ENCODE data around the gene RGS6. TPM values are rescaled to one million over a fixed set of nuclear protein-coding genes. Genes with fewer than 3 reads are reported as not detected.

RGS6 gene
- total RNA-seq, 1 donor from 2014 or later = 2.4 TPM

DNA sequence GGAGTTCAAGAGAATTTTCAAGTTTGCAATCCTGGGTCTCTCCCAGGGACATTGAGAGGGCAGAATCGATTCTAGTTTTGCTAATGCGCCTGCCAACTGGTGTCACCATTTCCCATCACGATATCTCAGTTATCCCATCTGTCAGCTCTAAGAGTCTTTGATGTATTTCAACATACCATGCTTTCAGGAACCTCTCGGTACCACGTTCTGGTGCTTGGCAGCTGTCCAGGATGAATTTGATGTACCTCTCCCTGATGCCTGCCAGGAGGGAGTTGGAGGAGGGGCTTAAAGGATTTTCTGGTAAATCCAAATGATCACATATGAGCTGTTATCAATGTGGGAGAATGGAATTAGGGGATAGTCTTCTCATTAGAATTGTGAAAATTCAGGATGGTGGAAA, 332.5 kb downstream of the RGS6 start:
- no peak for DNase-seq (ENCODE audit: low spot score)
- peaks cover 3% of the 10 kb centered on the region for H3K27me3 Mint-ChIP-seq (ENCODE audit: insufficient read depth)
- peaks cover 3% of the 10 kb centered on the region for H3K9me3 Mint-ChIP-seq
- no peaks in the 10 kb centered on the region for H3K36me3 Mint-ChIP-seq (ENCODE audit: low read depth)
- H3K4me3 Mint-ChIP-seq = no peak overlapping the region
- H3K4me1 Mint-ChIP-seq (ENCODE audit: low read depth) = no peaks in the 10 kb centered on the region
- intact Hi-C loops (cut with micrococcal nuclease) = no loop called here
- H3K27ac Mint-ChIP-seq = no peak overlapping the region

DNA sequence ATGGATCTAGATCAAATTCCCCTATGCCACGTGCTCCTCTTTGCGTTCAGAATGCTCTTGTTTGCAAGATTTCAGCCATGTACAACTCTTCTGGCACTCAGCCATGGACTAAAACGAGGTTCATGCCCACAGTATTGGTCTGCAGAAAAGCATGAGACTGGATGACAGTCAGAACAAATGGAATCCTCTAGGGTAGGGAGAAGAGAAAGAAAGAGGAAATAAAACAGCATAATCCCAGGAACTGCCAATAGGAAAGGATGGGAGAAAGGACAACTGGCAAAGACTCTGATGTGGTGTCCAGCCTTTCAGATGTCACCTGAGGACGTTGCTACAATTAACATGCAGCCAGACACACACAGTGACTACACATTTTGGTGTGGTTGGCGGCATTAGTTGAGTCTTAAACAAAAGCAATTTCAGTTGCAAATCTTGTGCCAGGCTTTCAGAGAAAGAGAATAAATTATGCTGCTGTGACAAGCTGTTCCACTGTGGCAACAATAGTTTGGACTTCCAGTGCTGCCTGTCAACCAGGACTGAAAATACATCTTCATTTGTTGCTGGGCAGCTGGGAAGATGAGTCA, 338.0 kb downstream of the RGS6 start:
- no peaks in the 10 kb centered on the region for H3K4me1 Mint-ChIP-seq (ENCODE audit: low read depth)
- intact Hi-C loops (cut with micrococcal nuclease) = no loop called here
- DNase-seq (ENCODE audit: low spot score) = no peak
- H3K9me3 Mint-ChIP-seq = no peaks in the 10 kb centered on the region
- H3K27me3 Mint-ChIP-seq (ENCODE audit: insufficient read depth) = peaks cover 2% of the 10 kb centered on the region
- H3K27ac Mint-ChIP-seq = no peak overlapping the region
- H3K4me3 Mint-ChIP-seq = no peak overlapping the region
- no peaks in the 10 kb centered on the region for H3K36me3 Mint-ChIP-seq (ENCODE audit: low read depth)

DNA sequence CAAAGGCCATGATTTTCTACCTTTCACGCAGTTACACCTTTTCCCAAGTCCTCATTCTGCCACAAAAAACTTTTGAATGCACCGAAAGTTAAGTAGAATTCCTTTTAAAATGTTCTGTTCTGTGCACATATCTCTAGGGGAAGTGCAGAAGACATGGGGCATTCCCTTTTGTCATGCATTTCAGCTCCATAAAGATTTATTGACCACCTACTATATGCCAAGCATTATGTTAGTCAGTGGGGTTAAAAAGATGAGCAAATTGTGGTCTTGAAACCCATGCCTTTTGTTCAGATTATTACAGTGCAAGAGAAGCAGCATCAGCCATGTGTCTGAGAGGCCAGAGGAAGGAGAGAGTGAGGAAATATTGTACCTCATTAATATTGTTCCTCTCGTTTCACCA, 338.5 kb downstream of the RGS6 start:
- H3K4me3 Mint-ChIP-seq = no peak overlapping the region
- DNase-seq (ENCODE audit: low spot score) = no peak
- H3K27ac Mint-ChIP-seq = no peak overlapping the region
- H3K4me1 Mint-ChIP-seq (ENCODE audit: low read depth) = no peaks in the 10 kb centered on the region
- intact Hi-C loops (cut with micrococcal nuclease) = no loop called here
- peaks cover 2% of the 10 kb centered on the region for H3K27me3 Mint-ChIP-seq (ENCODE audit: insufficient read depth)
- H3K36me3 Mint-ChIP-seq (ENCODE audit: low read depth) = no peaks in the 10 kb centered on the region
- no peaks in the 10 kb centered on the region for H3K9me3 Mint-ChIP-seq

DNA sequence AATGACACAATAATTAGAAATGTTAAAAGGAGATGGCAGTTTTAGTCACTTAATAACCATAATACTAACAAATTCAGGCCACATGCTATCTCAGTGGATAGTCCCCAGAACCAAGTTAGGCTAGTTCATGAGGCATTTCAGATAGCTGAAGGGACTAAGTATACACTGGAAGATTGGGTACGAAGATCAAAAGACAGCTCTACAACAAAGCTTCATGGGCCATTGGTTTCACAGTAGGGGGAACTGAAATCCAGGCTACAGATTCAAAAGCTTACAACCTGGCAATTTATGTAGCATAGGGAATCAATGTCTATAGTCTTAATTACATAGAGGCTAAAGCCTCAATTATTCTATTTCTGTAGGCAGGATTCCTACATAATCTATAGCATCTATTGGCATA, 343.0 kb downstream of the RGS6 start:
- Mint-ChIP-seq H3K27ac (no peak overlapping the region), H3K4me1 (ENCODE audit: low read depth) (no peaks in the 10 kb centered on the region), H3K27me3 (ENCODE audit: insufficient read depth) (peaks cover 2% of the 10 kb centered on the region), H3K36me3 (ENCODE audit: low read depth) (no peaks in the 10 kb centered on the region), H3K4me3 (no peak overlapping the region), H3K9me3 (no peaks in the 10 kb centered on the region)
- DNase-seq (ENCODE audit: low spot score) = no peak
- intact Hi-C loops (cut with micrococcal nuclease) = no loop called here

DNA sequence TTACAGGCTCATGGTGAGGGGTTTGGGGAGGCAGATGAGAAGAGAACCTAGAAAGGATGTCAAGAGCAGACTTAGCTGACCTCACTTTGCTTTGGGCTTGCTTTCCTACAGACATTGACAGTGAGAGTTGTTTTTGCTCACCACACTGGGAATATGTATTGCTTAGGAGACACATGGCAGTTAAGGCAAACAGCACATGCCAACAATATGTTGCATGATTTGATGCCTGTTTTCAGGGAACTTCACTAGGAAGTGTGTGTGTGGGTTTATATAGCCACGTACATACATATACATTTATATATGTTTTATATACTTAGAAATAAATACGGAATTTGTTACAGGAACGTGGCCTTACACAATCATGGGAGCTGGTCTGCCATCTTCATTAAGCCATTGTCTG, 346.1 kb downstream of the RGS6 start:
- H3K27ac Mint-ChIP-seq = no peak overlapping the region
- intact Hi-C loops (cut with micrococcal nuclease) = no loop called here
- H3K27me3 Mint-ChIP-seq (ENCODE audit: insufficient read depth) = no peaks in the 10 kb centered on the region

DNA sequence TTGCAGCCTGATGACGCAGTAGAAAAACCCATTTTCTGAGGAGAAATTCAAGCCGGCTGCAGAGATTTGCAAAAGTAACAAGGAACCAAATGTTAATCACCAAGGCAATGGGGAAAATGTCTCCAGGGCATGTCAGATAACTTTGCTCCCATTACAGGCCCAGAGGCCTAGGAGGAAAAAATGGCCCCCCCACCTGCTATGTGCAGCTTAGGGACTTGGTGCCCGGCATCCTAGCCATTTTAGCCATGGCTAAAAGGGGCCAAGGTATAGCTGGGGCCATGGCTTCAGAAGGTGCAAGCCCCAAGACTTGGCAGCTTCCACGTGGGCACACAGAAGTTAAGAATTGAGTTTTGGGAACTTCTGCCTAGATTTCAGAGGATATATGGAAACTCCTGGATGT, 351.9 kb downstream of the RGS6 start:
- no peaks in the 10 kb centered on the region for H3K27me3 Mint-ChIP-seq (ENCODE audit: insufficient read depth)
- H3K9me3 Mint-ChIP-seq = peaks cover 36% of the 10 kb centered on the region
- DNase-seq (ENCODE audit: low spot score) = no peak
- peaks cover 2% of the 10 kb centered on the region for H3K36me3 Mint-ChIP-seq (ENCODE audit: low read depth)
- H3K4me1 Mint-ChIP-seq (ENCODE audit: low read depth) = no peaks in the 10 kb centered on the region
- no peak overlapping the region for H3K27ac Mint-ChIP-seq
- H3K4me3 Mint-ChIP-seq = no peak overlapping the region
- intact Hi-C loops (cut with micrococcal nuclease) = no loop called here

More for the DNA sequence above, 346.1 kb downstream of the RGS6 start:
- Mint-ChIP-seq H3K9me3 (peaks cover 10% of the 10 kb centered on the region), H3K4me3 (no peak overlapping the region), H3K36me3 (ENCODE audit: low read depth) (no peaks in the 10 kb centered on the region), H3K4me1 (ENCODE audit: low read depth) (no peaks in the 10 kb centered on the region)
- no peak for DNase-seq (ENCODE audit: low spot score)

DNA sequence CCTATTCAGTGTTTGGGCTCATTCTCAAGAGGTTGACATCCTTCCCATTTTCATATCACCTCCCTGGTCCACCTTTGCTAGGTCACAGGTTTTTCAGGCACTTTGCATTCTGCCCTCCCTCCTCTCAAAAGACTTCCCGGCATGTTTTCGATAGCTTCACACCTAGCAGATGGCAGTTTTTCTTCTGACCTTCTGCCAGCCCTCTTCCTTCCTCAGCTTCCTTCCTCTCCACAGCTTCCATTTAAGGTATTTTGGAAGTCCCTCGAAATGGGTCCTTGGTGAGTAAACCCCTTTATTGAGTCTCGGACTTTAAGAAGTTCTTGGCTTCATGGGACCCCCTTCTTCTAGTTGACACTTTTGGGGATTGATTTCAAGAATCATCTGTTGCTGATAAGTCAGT, 358.0 kb downstream of the RGS6 start:
- Mint-ChIP-seq H3K36me3 (ENCODE audit: low read depth) (peaks cover 2% of the 10 kb centered on the region), H3K27me3 (ENCODE audit: insufficient read depth) (peaks cover 7% of the 10 kb centered on the region)
- intact Hi-C loops (cut with micrococcal nuclease) = loop anchor here (5.0 kb wide), 1 partner anchor 132 kb away; no protein-coding TSS in a partner anchor

DNA sequence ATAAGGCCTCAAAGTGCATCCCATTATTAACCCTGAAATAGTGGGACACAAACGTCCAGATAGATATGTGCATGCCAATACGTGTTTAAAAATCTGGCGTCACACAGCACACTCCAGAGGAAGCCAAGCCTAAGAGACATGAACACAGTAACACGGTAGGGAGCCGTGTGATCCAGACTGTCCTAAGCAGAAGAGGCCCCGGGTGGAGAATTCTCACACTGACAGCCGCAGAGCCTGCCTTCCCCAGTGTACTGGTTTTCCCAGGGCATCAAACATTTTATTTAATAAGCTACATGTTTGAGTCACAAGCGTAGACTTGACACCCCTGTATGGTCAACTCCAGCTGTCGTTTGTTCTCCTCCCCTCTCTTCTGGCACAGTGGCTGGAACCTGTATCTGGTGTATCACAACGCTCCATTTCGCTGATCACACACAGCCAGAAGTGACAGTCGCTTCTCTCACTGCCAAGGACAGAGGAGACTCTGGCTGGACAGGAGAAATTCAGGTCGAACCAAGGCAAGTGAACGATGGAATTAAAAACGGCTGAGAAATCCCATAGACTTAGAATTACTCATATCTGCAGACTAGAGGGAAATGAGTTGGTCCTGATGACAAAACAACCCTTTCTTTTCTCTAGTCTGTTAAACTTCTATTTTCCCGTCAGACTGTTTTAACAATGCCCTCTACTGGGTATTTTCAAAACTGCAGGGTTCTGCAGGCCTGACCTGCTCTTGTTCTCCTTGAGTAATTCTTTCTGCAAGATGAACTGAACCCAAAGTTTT, 359.9 kb downstream of the RGS6 start:
- no peak for DNase-seq (ENCODE audit: low spot score)
- intact Hi-C loops (cut with micrococcal nuclease) = loop anchor here (1.0 to 5.0 kb wide), 4 partner anchors 130 to 359 kb away; partner anchors contain the start of gene RGS6
- Mint-ChIP-seq H3K4me1 (ENCODE audit: low read depth) (no peaks in the 10 kb centered on the region), H3K27me3 (ENCODE audit: insufficient read depth) (peaks cover 8% of the 10 kb centered on the region), H3K4me3 (no peak overlapping the region), H3K9me3 (no peaks in the 10 kb centered on the region), H3K27ac (no peak overlapping the region), H3K36me3 (ENCODE audit: low read depth) (no peaks in the 10 kb centered on the region)

More for the DNA sequence above, 358.0 kb downstream of the RGS6 start:
- Mint-ChIP-seq H3K27ac (no peak overlapping the region), H3K9me3 (peaks cover 12% of the 10 kb centered on the region), H3K4me3 (no peak overlapping the region), H3K4me1 (ENCODE audit: low read depth) (no peaks in the 10 kb centered on the region)
- no peak for DNase-seq (ENCODE audit: low spot score)

DNA sequence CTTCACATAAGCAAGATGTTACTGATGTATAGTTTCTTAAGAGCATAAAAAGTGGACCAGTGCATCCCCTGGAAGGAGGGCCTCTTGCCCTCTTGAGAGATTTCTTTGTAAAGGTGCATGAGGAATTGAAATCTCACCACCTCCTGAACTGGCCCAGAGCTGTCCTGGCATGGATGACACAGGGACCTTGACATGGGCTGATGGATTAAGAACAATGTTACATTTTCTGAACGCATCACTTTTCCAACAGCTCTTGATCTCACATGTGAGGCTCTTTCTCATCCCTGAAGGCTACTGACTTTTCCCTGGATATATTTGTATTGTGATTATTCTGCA, 360.4 kb downstream of the RGS6 start:
- intact Hi-C loops (cut with micrococcal nuclease) = loop anchor here (1.0 to 5.0 kb wide), 4 partner anchors 130 to 360 kb away; partner anchors contain the start of gene RGS6
- Mint-ChIP-seq H3K36me3 (ENCODE audit: low read depth) (no peaks in the 10 kb centered on the region), H3K9me3 (no peaks in the 10 kb centered on the region), H3K27ac (no peak overlapping the region), H3K4me1 (ENCODE audit: low read depth) (no peaks in the 10 kb centered on the region), H3K4me3 (no peak overlapping the region), H3K27me3 (ENCODE audit: insufficient read depth) (peaks cover 8% of the 10 kb centered on the region)
- no peak for DNase-seq (ENCODE audit: low spot score)

DNA sequence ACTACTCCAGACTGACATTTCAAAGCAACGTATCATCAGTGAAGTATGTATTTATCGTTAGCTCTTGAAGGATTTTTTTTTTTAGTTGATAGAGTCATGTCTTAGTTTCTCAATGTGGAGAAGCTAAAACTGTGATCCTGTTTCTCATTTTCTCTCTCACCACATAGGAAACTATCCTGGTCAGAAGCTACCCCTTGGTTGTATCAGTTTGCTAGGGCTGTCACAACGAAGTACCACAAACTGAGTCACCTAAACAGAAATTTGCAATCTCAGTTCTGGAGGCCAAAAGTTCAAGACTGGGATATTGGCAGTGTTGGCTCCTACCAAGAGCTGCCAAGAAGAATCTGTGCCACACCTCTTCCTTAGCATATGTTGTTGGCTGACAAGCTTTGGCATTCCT, 369.1 kb downstream of the RGS6 start:
- Mint-ChIP-seq H3K4me1 (ENCODE audit: low read depth) (no peaks in the 10 kb centered on the region), H3K9me3 (peaks cover 12% of the 10 kb centered on the region), H3K36me3 (ENCODE audit: low read depth) (no peaks in the 10 kb centered on the region), H3K4me3 (no peak overlapping the region), H3K27me3 (ENCODE audit: insufficient read depth) (peaks cover 15% of the 10 kb centered on the region), H3K27ac (no peak overlapping the region)
- intact Hi-C loops (cut with micrococcal nuclease) = no loop called here
- DNase-seq (ENCODE audit: low spot score) = no peak

DNA sequence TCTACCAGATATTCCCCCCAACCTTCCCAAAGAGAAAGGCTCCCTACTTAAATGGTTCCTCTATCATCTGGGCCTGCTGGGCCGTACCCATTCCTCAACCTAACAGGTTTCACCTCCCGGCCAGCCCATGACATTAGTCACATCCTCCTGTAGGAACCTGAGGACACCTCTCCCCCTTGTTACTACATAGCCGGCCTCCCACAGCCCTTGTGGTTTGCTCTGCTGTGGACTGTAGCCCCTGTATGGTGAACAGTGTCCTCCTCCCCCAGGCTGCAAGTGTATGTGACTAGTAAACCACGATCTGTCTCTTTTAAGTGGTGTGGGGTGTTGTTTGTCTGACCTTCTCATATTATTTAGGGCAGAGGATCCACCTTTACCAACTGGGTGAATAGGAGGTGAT, 371.7 kb downstream of the RGS6 start:
- Mint-ChIP-seq H3K27me3 (ENCODE audit: insufficient read depth) (peaks cover 21% of the 10 kb centered on the region), H3K27ac (no peak overlapping the region), H3K9me3 (peaks cover 12% of the 10 kb centered on the region), H3K36me3 (ENCODE audit: low read depth) (no peaks in the 10 kb centered on the region), H3K4me3 (no peak overlapping the region), H3K4me1 (ENCODE audit: low read depth) (no peaks in the 10 kb centered on the region)
- intact Hi-C loops (cut with micrococcal nuclease) = no loop called here
- DNase-seq (ENCODE audit: low spot score) = no peak

DNA sequence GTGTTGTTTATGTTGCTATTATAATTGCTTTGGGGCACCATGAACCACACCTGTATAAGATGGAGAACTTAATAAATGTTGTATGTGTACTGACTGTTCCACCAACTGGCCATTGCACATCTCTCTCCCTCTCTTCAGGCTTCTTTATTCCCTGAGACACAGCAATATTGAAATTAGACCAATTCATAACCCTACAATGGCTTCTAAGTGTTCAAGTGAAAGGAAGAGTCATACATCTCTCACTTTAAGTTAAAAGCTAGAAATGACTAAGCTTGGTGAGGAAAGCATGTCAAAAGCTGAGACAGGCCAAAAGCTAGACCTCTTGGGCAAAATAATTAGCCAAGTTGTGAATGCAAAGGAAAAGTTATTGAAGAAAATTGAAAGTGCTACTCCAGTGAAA, 373.3 kb downstream of the RGS6 start:
- no peak overlapping the region for H3K27ac Mint-ChIP-seq
- no peaks in the 10 kb centered on the region for H3K4me1 Mint-ChIP-seq (ENCODE audit: low read depth)
- DNase-seq (ENCODE audit: low spot score) = no peak
- H3K4me3 Mint-ChIP-seq = no peak overlapping the region
- H3K27me3 Mint-ChIP-seq (ENCODE audit: insufficient read depth) = peaks cover 24% of the 10 kb centered on the region
- intact Hi-C loops (cut with micrococcal nuclease) = no loop called here
- H3K9me3 Mint-ChIP-seq = peaks cover 12% of the 10 kb centered on the region
- no peaks in the 10 kb centered on the region for H3K36me3 Mint-ChIP-seq (ENCODE audit: low read depth)

DNA sequence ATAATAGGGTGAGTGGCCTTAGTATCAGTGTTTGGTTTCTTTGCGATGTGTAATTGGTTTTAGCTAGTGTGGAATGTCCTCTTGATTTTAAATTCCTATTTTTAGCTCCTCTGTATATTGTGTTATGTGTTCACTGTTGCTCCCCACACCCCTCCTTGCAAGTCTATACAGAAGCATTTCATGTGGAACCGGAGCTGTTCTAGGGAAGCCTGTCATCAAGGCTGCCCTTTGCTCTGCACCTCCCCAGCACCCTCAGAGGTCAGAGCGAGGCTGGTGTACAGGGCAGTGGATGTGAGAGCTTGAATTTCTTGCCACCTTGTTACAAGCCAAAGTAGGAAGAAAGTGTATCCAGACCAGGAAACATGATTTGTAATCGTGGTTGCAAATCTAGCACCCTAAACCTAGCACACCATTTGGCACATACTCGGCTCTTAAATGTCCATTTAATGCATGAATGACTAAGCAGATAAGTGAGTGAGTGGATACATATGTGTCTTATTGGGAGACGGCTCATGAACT, 376.8 kb downstream of the RGS6 start:
- H3K36me3 Mint-ChIP-seq (ENCODE audit: low read depth) = no peaks in the 10 kb centered on the region

More for the DNA sequence above, 376.8 kb downstream of the RGS6 start:
- no peaks in the 10 kb centered on the region for H3K4me1 Mint-ChIP-seq (ENCODE audit: low read depth)
- no peak overlapping the region for H3K4me3 Mint-ChIP-seq
- H3K27me3 Mint-ChIP-seq (ENCODE audit: insufficient read depth) = peaks cover 24% of the 10 kb centered on the region
- intact Hi-C loops (cut with micrococcal nuclease) = no loop called here
- no peak overlapping the region for H3K27ac Mint-ChIP-seq
- no peak for DNase-seq (ENCODE audit: low spot score)
- peaks cover 9% of the 10 kb centered on the region for H3K9me3 Mint-ChIP-seq

All from activated T-helper 1 cell treated with anti-CD3 and anti-CD28 coated beads, Interleukin-12 subunit alpha, Interleukin-12 subunit beta, Interleukin-2, Interleukin-4 antibody, amounts not matched to agents 30 ng/mL and 10 ng/mL and 1 ng/mL, durations not matched to agents 14 hours and 24 hours and 36 hours (primary cell).